SK-N-SH treated with all-trans-retinoic acid at 6 μM for 48 hours (cell line): ENCODE measurements around the gene PRR13.

Experiments
- ARNTL ChIP-seq: fragments of 450-650 bp; formaldehyde crosslinking; IDR thresholded peaks from 2 replicates; pipeline ENCODE4 v1.5.0; 2020; ENCODE audit warnings: low read depth, mild to moderate bottlenecking, moderate library complexity, borderline replicate concordance
- CSDC2 ChIP-seq: fragments of 250-450 bp; sonication (Bioruptor Pico); IDR thresholded peaks from 2 replicates; pipeline ENCODE4 v1.5.0; 2020; ENCODE audit warnings: mild to moderate bottlenecking, moderate library complexity
- ESRRG ChIP-seq: fragments of 250-450 bp; sonication (Bioruptor Pico); IDR thresholded peaks from 2 replicates; pipeline ENCODE4 v1.6.1; 2021; ENCODE audit warnings: mild to moderate bottlenecking
- ISL1 ChIP-seq: fragments of 250-450 bp; sonication (Bioruptor Pico); IDR thresholded peaks from 2 replicates; pipeline ENCODE4 v2.1.2; 2022; ENCODE audit warnings: mild to moderate bottlenecking, moderate library complexity
- PPARA ChIP-seq: fragments of 250-450 bp; sonication (Bioruptor Pico); IDR thresholded peaks from 2 replicates; pipeline ENCODE4 v1.5.0; 2020; ENCODE audit warnings: mild to moderate bottlenecking, borderline replicate concordance
- TCF4 ChIP-seq: fragments of 250-450 bp; sonication (Bioruptor Pico); IDR thresholded peaks from 2 replicates; pipeline ENCODE4 v1.8.0; 2021; ENCODE audit warnings: mild to moderate bottlenecking, moderate library complexity, borderline replicate concordance
- TOX ChIP-seq: fragments of 250-450 bp; sonication (Bioruptor Pico); IDR thresholded peaks from 2 replicates; pipeline ENCODE4 v1.8.0; 2021; ENCODE audit warnings: mild to moderate bottlenecking, moderate library complexity, borderline replicate concordance
- ZC3H10 ChIP-seq: fragments of 250-450 bp; sonication (Bioruptor Pico); IDR thresholded peaks from 2 replicates; pipeline ENCODE4 v1.5.1; 2021; ENCODE audit warnings: mild to moderate bottlenecking, moderate library complexity
- ZFP3 ChIP-seq: fragments of 250-450 bp; sonication (Bioruptor Pico); IDR thresholded peaks from 2 replicates; pipeline ENCODE4 v1.5.0; 2020; ENCODE audit warnings: mild to moderate bottlenecking, moderate library complexity
- ZFP30 ChIP-seq: fragments of 450-650 bp; formaldehyde crosslinking; IDR thresholded peaks from 2 replicates; pipeline ENCODE4 v1.5.0; 2022; ENCODE audit warnings: mild to moderate bottlenecking, moderate library complexity
- ZNF70 ChIP-seq: fragments of 450-650 bp; formaldehyde crosslinking; IDR thresholded peaks from 2 replicates; pipeline ENCODE4 v1.5.0; 2020; ENCODE audit warnings: mild to moderate bottlenecking, moderate library complexity
- ZNF8 ChIP-seq: fragments of 450-650 bp; formaldehyde crosslinking; IDR thresholded peaks from 2 replicates; pipeline ENCODE4 v1.5.0; 2020; ENCODE audit warnings: mild to moderate bottlenecking, moderate library complexity
- TF ChIP-seq, protein P1 (sequence below): fragments of 250-450 bp; sonication (Bioruptor Pico); IDR thresholded peaks from 2 replicates; pipeline ENCODE4 v1.8.0; 2020; ENCODE audit warnings: mild to moderate bottlenecking, moderate library complexity, borderline replicate concordance
- TF ChIP-seq, protein P2 (sequence below): fragments of 250-450 bp; sonication (Bioruptor Pico); IDR thresholded peaks from 2 replicates; pipeline ENCODE4 v1.5.1; 2020; ENCODE audit warnings: low read depth, mild to moderate bottlenecking, moderate library complexity

- TF ChIP-seq TOX (CRISPR knock-in tag) (no peak), CSDC2 (CRISPR knock-in tag) (no peak), ZFP3 (CRISPR knock-in tag) (no peak), ARNTL (CRISPR knock-in tag) (no peak), PPARA (CRISPR knock-in tag) (no peak), ESRRG (no peak), ZNF8 (CRISPR knock-in tag) (no peak), TCF4 (CRISPR knock-in tag) (no peak), ISL1 (no peak), ZC3H10 (no peak), ZFP30 (CRISPR knock-in tag) (no peak), ZNF70 (no peak)
- TF ChIP-seq, protein P1, sequence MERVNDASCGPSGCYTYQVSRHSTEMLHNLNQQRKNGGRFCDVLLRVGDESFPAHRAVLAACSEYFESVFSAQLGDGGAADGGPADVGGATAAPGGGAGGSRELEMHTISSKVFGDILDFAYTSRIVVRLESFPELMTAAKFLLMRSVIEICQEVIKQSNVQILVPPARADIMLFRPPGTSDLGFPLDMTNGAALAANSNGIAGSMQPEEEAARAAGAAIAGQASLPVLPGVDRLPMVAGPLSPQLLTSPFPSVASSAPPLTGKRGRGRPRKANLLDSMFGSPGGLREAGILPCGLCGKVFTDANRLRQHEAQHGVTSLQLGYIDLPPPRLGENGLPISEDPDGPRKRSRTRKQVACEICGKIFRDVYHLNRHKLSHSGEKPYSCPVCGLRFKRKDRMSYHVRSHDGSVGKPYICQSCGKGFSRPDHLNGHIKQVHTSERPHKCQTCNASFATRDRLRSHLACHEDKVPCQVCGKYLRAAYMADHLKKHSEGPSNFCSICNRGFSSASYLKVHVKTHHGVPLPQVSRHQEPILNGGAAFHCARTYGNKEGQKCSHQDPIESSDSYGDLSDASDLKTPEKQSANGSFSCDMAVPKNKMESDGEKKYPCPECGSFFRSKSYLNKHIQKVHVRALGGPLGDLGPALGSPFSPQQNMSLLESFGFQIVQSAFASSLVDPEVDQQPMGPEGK (CRISPR knock-in tag), result no peak
- TF ChIP-seq, protein P2, sequence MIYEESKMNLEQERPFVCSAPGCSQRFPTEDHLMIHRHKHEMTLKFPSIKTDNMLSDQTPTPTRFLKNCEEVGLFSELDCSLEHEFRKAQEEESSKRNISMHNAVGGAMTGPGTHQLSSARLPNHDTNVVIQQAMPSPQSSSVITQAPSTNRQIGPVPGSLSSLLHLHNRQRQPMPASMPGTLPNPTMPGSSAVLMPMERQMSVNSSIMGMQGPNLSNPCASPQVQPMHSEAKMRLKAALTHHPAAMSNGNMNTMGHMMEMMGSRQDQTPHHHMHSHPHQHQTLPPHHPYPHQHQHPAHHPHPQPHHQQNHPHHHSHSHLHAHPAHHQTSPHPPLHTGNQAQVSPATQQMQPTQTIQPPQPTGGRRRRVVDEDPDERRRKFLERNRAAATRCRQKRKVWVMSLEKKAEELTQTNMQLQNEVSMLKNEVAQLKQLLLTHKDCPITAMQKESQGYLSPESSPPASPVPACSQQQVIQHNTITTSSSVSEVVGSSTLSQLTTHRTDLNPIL (CRISPR knock-in tag), result no peak
Observed at GRCh38 chr12:53462935-53463334, 21.4 kb downstream of the PRR13 start.
